Measurements from ENCODE around the gene RHBDD1. TPM values are rescaled to one million over a fixed set of nuclear protein-coding genes. Genes with fewer than 3 reads are reported as not detected.

The RHBDD1 gene
- total RNA-seq, 1 experiment from 2014 or later: 1.5 TPM

DNA sequence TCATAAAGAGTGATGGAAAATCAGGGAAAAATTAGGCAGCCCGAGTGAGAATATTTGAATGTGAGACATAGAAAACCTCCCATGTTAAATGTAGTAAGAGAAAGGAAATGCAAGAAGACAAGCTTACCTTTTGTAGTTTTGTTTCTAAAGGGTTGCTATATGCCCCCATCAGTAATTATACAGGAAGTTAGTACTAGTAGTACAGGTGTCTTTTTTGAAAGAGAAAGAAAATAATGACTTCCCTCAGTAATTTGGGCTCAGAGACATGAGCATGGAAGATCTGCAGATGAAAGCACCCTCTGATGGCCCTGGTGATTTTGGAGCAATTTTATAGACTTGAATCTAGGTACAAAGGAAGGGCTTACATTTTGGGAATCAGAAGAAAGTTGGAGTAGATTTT, 80.8 kb downstream of the RHBDD1 start:
- H3K36me3 ChIP-seq: no peaks in the 10 kb centered on the region
- DNase-seq: no peak

DNA sequence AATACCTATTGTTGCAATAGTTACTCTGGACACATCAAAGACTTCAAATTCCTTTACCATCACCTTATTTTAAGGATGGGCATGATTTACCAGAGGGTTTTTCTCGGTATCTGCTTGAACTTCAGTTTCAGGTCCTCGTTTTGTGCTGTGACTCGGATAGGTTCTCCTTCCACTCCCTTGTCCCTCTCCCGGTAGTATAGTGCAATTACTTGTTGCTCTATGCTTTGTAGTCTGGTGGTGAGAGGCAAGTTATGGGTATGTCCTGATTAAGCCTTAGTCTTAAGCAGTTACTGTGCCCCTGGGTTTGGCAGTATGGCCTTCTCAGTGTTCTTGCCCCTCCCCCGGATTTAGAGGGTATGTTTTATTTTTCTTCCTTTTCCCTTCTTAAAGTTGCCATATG, 96.6 kb downstream of the RHBDD1 start:
- no peaks in the 10 kb centered on the region for H3K36me3 ChIP-seq
- no peaks in the 10 kb centered on the region for H3K27me3 ChIP-seq
- no peak overlapping the region for H3K4me3 ChIP-seq
- H3K4me1 ChIP-seq: no peaks in the 10 kb centered on the region
- DNase-seq: no peak
- H3K9me3 ChIP-seq (replicated peaks): no peaks in the 10 kb centered on the region
- no peak overlapping the region for H3K27ac ChIP-seq

More for the DNA sequence above, 80.8 kb downstream of the RHBDD1 start:
- Histone ChIP-seq H3K4me1 (no peaks in the 10 kb centered on the region), H3K9me3 (replicated peaks) (no peaks in the 10 kb centered on the region), H3K27ac (no peak overlapping the region), H3K27me3 (no peaks in the 10 kb centered on the region), H3K4me3 (no peak overlapping the region)

DNA sequence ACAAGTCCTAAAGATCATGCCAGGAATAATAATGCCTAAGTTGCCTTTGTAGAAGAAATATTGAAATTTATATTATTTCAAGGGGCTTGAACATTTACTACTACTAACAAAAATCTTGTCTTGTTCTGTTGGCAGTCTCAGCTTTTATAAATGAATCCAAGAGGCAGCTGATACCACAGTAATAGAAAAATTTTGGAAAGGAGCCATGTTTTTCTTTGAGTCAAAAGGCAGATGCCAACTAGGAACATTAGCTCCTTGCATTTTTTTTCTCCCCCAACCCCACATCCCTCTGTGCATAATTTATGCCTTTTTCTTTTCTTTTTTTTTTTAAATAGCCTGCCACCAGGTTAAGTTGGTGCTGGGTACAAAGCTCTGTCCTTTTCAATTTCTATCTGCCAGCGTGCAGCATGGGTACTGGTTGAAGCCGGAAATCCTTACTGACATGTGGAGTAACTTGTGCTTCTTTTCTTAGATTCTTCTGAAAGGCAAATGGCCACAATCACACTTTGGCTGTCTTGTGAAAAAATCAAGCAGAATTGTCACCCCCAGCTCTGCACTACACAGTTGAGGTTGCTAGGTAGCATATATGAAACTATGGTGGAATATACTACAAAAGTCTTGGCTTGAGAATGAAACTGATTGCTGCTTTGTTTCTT, 98.8 kb downstream of the RHBDD1 start:
- DNase-seq: no peak
- H3K27ac ChIP-seq: no peak overlapping the region
- H3K36me3 ChIP-seq: no peaks in the 10 kb centered on the region
- no peak overlapping the region for H3K4me3 ChIP-seq
- no peaks in the 10 kb centered on the region for H3K27me3 ChIP-seq
- H3K4me1 ChIP-seq: no peaks in the 10 kb centered on the region
- no peaks in the 10 kb centered on the region for H3K9me3 ChIP-seq (replicated peaks)

DNA sequence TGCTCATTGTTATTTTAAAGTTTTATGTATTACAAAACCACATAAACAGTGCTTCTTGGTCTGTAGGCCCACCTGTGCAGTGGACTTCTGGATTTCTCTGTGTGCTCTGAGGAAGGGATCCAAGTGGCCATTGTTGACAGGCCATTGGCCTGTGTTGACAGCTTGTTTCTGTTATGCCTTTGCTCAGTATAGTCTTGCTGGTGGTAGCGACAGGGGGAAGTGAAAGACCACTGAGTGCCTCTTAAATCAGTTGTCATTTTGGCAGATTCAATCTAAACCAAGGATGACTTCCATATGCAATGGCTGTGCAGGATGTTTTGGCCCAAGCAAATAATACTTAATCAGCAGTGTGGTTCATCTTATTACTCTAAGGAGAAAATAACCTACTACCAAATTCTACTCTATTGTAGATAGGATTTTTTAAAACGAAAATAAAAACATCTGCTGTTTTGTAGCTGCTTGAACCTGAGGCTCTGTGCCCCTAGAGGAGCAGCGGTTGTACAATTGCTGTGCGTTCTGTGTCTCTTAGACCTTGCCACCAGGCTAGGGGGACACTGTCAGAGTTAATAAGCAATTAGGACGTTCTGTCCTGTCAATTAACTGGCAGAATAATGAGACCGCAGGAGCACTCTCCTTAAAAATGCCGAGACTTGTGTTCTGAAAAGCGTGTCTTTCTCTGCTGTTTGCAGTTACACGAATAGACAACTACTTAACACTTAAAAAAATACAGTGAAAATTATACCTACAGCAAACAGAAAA, 108.2 kb downstream of the RHBDD1 start:
- Histone ChIP-seq H3K9me3 (replicated peaks) (no peaks in the 10 kb centered on the region), H3K27me3 (no peaks in the 10 kb centered on the region), H3K4me3 (no peak overlapping the region), H3K27ac (no peak overlapping the region), H3K36me3 (no peaks in the 10 kb centered on the region), H3K4me1 (no peaks in the 10 kb centered on the region)
- DNase-seq: no peak

DNA sequence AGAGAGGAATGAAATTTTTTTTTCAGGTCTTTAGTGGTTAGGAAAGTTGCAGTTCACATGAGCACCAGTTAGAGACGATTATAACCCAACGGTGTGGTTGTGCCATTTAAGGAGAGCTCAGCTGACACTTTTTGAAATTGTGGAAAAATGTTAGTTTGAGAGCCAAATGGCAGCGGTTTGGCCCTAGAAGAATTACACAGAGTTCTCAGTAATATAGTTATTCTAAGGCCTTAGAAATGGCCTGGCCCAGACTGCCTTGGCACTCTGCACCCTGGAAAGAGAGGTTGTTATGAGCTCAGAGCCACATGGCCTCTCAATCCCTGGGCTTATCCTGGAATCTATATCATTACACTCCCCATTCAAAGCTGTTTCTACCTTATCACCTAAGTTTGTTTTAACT, 117.4 kb downstream of the RHBDD1 start:
- Histone ChIP-seq H3K36me3 (no peaks in the 10 kb centered on the region), H3K4me3 (no peak overlapping the region), H3K27me3 (no peaks in the 10 kb centered on the region), H3K4me1 (no peaks in the 10 kb centered on the region), H3K9me3 (replicated peaks) (no peaks in the 10 kb centered on the region), H3K27ac (no peak overlapping the region)
- DNase-seq: no peak

DNA sequence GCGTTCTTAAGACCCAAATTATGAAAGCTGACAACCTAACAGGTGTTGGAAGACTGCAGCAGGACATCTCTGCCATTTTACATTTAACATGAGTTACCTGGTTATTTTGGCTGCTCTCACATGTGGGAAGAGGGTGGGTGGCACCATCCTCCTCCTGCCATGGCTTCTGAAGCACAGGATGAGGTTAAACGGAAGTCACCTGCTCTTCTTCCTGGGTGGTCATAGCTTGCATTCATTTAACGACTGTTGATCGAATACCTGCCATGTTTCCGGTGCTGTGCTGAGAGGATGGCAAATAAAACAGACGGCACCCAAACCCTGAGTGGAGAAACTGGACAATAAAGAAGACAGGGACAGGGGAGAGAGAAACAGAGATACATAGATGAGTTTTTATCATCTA, 118.0 kb downstream of the RHBDD1 start:
- Histone ChIP-seq H3K4me1 (no peaks in the 10 kb centered on the region), H3K36me3 (no peaks in the 10 kb centered on the region), H3K9me3 (replicated peaks) (no peaks in the 10 kb centered on the region; the same call in 1 of the 2 replicates), H3K27me3 (no peaks in the 10 kb centered on the region), H3K4me3 (no peak overlapping the region), H3K27ac (no peak overlapping the region)
- no peak for DNase-seq

DNA sequence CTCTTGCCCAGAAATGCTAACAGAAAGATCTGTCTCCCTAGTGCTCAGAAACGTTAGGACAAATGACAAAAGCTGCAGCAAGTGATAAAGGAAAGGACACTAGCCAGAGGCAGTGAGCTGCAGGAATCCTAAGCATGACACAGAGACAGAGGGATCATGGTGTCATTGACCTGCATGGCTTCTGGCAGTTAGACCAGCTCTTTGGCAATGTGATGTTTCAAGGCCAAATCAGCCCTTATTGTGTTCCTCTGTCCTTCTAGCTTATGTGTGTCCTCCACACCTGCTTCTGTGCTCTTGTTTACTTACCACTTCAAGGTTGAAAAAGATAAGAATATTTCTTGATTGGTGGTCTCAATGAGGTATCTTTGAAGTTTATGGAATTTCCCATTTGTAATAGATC, 120.8 kb downstream of the RHBDD1 start:
- Histone ChIP-seq H3K4me1 (no peaks in the 10 kb centered on the region), H3K27me3 (no peaks in the 10 kb centered on the region), H3K4me3 (no peak overlapping the region), H3K9me3 (replicated peaks) (peaks cover 3% of the 10 kb centered on the region), H3K27ac (no peak overlapping the region), H3K36me3 (no peaks in the 10 kb centered on the region)
- DNase-seq: no peak

DNA sequence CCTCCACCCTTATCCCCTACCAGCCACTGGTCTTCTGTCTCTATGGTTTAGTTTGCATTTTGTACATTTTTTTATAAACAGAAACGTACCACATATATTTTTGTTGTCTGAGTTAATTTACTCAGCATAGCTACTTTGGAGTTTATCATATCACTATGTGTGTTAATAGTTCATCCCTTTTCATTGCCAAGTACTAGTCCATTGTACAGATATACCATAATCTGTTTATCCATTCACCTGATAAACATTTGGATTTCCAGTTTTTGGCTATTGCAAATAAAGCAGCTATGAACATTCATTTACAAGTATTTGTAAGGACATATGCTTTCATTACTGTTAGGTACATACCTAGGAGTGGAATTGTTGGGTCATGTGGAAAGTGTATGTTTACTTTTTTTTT, 123.6 kb downstream of the RHBDD1 start:
- no peak for DNase-seq
- Histone ChIP-seq H3K4me1 (no peaks in the 10 kb centered on the region), H3K27me3 (no peaks in the 10 kb centered on the region), H3K27ac (no peak overlapping the region), H3K9me3 (replicated peaks) (peaks cover 3% of the 10 kb centered on the region), H3K36me3 (no peaks in the 10 kb centered on the region), H3K4me3 (no peak overlapping the region)

DNA sequence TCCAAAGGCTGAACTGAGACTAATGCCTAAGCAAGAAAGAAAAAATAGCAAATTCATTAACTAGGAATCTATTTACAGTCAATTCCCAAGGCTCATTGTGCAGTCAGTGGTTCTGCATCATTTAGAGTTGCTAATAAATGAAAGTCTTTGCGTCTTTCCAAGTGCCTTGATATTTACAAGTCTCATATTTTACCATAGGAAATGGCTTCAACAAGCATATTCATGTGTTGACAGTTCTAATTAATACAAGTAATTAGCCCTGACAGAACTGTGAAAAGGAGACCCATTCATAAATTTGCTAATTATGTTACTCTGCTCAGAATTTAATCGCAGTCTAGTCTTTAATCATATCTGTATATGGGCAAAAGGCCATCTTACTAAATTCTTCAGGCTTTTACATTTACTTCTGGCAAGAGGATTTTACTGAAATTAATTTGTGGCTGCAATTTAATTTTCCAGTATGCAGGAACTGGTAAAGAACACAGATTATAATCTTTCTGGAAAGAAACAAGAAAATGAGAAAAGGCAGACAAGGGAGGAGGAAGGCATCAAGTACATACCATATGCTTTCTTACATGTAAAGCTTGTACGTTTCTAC, 126.4 kb downstream of the RHBDD1 start:
- H3K4me1 ChIP-seq: no peaks in the 10 kb centered on the region
- H3K4me3 ChIP-seq: no peak overlapping the region
- H3K36me3 ChIP-seq: no peaks in the 10 kb centered on the region
- no peak overlapping the region for H3K27ac ChIP-seq
- H3K9me3 ChIP-seq (replicated peaks): peaks cover 3% of the 10 kb centered on the region
- no peak for DNase-seq
- no peaks in the 10 kb centered on the region for H3K27me3 ChIP-seq

DNA sequence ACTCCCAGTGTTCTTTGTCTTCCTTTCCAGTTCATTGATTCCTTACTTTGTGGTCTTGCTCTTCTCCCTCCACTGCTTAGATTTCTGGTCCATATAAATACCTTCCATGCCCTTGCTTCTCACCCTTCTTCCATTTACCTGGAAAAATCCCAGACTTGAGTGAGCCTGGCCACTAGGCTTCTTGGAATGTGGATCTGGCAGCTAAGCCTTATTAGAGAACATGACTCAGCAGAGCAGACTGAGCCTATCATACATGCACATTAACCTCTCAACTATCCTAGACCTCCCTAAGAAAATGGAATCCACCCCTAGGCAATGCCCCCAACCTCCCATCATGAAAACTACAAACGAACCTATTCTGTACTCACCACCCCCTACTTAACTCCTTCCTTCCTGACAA, 127.7 kb downstream of the RHBDD1 start:
- Histone ChIP-seq H3K36me3 (no peaks in the 10 kb centered on the region), H3K27ac (no peak overlapping the region)
- DNase-seq: no peak

DNA sequence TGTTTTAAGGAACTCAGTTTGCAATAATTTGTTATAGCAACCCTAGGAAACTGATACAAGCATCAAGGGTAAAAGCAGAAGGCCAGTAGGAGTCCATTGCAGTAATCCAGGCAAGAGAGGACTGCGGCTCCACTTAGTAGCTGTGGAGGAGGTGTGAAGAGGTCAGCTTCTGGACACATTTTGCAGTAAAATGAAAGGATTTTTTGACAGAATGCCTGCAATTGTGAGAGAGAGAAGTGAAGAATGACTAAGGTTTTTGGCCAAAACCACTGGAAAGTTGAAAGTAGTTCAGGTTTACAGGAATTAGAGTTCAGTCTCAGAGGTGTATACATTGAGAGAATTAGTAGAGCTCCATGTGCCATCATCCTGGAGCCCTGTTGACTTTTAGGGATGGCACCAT, 129.5 kb downstream of the RHBDD1 start:
- no peaks in the 10 kb centered on the region for H3K9me3 ChIP-seq (replicated peaks)

More for the DNA sequence above, 127.7 kb downstream of the RHBDD1 start:
- H3K9me3 ChIP-seq (replicated peaks): peaks cover 3% of the 10 kb centered on the region
- no peaks in the 10 kb centered on the region for H3K27me3 ChIP-seq
- no peaks in the 10 kb centered on the region for H3K4me1 ChIP-seq
- H3K4me3 ChIP-seq: no peak overlapping the region

DNA sequence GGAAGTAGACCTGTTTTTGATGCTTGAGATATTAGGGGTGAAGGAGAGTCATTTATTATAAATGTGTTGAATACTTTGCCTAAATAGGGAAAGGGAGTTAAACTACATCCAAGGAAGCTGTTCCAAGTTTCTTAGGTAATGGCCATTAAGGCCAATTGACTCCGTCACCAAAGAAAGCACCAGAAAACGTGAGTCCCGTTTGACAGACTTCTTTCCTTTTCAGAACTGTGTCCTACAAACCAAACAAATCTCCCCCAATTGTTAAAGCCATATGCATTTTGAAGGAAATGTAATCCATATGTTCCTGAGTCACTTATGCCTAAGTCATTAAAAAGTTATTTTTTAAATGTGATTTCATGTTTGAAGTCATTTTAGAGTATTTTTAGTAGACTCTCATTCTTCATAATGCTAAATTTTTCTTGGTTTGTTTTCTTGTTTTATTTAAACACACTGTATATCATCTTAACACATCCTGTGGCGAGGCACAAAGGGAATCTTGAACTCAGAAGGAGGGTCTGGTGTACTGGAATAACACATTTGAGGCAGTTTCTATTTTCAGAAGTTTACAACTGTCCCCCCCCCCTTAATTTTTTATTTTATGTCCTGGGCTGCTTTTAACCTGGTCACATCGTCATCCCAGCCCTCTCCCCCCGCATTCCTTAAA, 133.7 kb downstream of the RHBDD1 start:
- Histone ChIP-seq H3K36me3 (no peaks in the 10 kb centered on the region), H3K4me3 (no peak overlapping the region), H3K9me3 (replicated peaks) (no peaks in the 10 kb centered on the region), H3K27ac (no peak overlapping the region), H3K4me1 (no peaks in the 10 kb centered on the region), H3K27me3 (no peaks in the 10 kb centered on the region)
- no peak for DNase-seq

More for the DNA sequence above, 129.5 kb downstream of the RHBDD1 start:
- no peak for DNase-seq
- Histone ChIP-seq H3K4me1 (no peaks in the 10 kb centered on the region), H3K4me3 (no peak overlapping the region), H3K36me3 (no peaks in the 10 kb centered on the region), H3K27me3 (no peaks in the 10 kb centered on the region), H3K27ac (no peak overlapping the region)

DNA sequence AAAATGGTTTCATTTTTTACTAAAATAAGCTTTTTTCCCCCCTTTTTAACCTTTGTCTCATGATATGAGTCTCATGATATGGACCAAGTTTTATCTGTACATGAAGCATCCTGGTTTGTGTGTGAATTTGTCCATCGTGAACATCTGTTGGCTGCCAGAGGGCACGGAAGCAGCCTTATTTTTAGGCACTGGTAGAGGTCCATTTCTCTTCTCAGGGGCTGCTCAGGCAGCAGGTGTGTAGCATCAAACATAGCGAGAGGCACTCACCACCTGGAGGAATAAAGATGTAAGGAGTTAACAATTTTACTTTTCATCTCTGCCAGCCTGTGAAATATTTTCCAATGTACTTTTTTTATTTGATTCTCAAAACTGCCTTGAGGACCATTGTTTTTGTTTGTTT, 134.5 kb downstream of the RHBDD1 start:
- no peak for DNase-seq
- no peaks in the 10 kb centered on the region for H3K9me3 ChIP-seq (replicated peaks)
- no peaks in the 10 kb centered on the region for H3K4me1 ChIP-seq
- H3K36me3 ChIP-seq: no peaks in the 10 kb centered on the region
- no peak overlapping the region for H3K27ac ChIP-seq
- H3K27me3 ChIP-seq: no peaks in the 10 kb centered on the region
- no peak overlapping the region for H3K4me3 ChIP-seq

DNA sequence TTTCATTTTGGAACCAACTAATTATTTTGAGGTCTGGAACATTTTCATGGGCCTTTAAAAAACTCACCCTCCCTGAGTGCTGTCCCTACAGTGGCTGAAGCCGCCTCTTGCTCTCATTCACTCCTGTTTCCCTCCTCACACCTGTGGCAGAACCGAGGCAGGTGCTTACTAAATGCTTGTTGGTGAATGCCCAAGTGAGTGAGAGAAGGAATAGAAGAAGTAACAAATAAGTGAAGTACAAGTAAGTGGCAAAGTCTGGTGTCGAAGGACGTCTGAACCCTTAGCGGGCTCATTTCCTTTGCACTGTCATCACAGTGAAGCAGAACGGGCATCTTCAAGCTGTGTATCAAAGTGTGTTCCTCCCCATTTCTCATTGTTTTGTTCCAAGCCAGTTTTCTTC, 135.2 kb downstream of the RHBDD1 start:
- no peaks in the 10 kb centered on the region for H3K9me3 ChIP-seq (replicated peaks)
- DNase-seq: no peak
- no peak overlapping the region for H3K27ac ChIP-seq
- no peak overlapping the region for H3K4me3 ChIP-seq
- no peaks in the 10 kb centered on the region for H3K4me1 ChIP-seq
- H3K27me3 ChIP-seq: no peaks in the 10 kb centered on the region
- no peaks in the 10 kb centered on the region for H3K36me3 ChIP-seq

DNA sequence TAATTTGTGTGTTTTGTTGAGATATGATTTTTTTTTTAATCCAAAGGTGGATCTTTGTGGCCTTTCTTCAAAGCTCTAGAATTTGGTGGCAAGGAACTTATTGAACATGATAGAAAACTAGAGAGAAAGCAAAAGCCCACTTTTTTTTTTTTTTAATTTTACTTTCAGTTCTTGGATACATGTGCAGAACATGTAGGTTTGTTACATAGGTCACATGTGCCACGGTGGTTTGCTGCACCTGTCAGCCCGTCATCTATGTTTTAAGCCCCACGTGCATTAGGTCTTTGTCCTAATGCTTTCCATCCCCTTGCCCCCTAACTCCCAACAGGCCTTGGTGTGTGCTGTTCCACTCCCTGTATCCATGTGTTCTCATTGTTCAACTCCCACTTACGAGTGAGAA, 135.9 kb downstream of the RHBDD1 start:
- no peak for DNase-seq
- no peaks in the 10 kb centered on the region for H3K9me3 ChIP-seq (replicated peaks)
- no peak overlapping the region for H3K27ac ChIP-seq
- H3K4me1 ChIP-seq: no peaks in the 10 kb centered on the region
- no peaks in the 10 kb centered on the region for H3K27me3 ChIP-seq
- H3K36me3 ChIP-seq: no peaks in the 10 kb centered on the region
- no peak overlapping the region for H3K4me3 ChIP-seq
